ENCODE data around the gene DDIT4. TPM values are rescaled to one million over a fixed set of nuclear protein-coding genes. Genes with fewer than 3 reads are reported as not detected.
A peak's percentile ranks its signal among the peaks of the same experiment; 100 is the strongest.

DDIT4 gene
- polyA plus RNA-seq, 1 experiment, result 174 TPM

- no peak for TF ChIP-seq CTCF (IDR thresholded peaks at IDR 0.05; ENCODE audit: insufficient read depth, low read depth, low read length)
- ChIA-PET CTCF (interaction anchor here (1.1 kb wide), 1 partner anchor 94 kb away, joined by 3 read pairs; no protein-coding TSS in a partner anchor), POLR2A (no interaction called here)
- H3K4me3 ChIP-seq (ENCODE audit: low read depth, low read length), result no peak overlapping the region
- DNase-seq (ENCODE audit: low read depth), result no peak
- H3K27me3 ChIP-seq (ENCODE audit: control insufficient read depth, insufficient read depth, low read length), result no peaks in the 10 kb centered on the region
- no peaks in the 10 kb centered on the region for H3K36me3 ChIP-seq (ENCODE audit: control insufficient read depth, insufficient read depth, low read length)
These were observed 43.2 kb downstream of the DDIT4 start for GRCh38 chr10:72316748-72317435.

GRCh38 chr10:72318418-72319262 is 44.9 kb downstream of the DDIT4 start:
- POLR2A ChIA-PET, result interaction anchor here (1.0 to 1.5 kb wide), 2 partner anchors 22 to 45 kb away, joined by 10 read pairs; no protein-coding TSS in a partner anchor
- Histone ChIP-seq H3K36me3 (ENCODE audit: control insufficient read depth, insufficient read depth, low read length) (no peaks in the 10 kb centered on the region), H3K27me3 (ENCODE audit: control insufficient read depth, insufficient read depth, low read length) (no peaks in the 10 kb centered on the region), H3K4me3 (ENCODE audit: low read depth, low read length) (no peak overlapping the region; the same call in none of the 2 replicates)
- no peak for DNase-seq (ENCODE audit: low read depth)
- no peak for TF ChIP-seq CTCF (IDR thresholded peaks at IDR 0.05; ENCODE audit: insufficient read depth, low read depth, low read length)
- CTCF ChIA-PET, result interaction anchor here (2.2 kb wide), 1 partner anchor 10 kb away, joined by 6 read pairs; no protein-coding TSS in a partner anchor

- POLR2A ChIA-PET, result interaction anchor here (0.6 to 2.5 kb wide), 6 partner anchors 23 to 251 kb away, joined by 7 to 16 read pairs (median 10); partner anchors contain the start of gene DDIT4
- CTCF ChIA-PET, result interaction anchor here (1.5 to 2.2 kb wide), 3 partner anchors 11 to 193 kb away, joined by 4 to 6 read pairs (median 6); no protein-coding TSS in a partner anchor
These were observed 45.9 kb downstream of the DDIT4 start for GRCh38 chr10:72319416-72320254.

GRCh38 chr10:72320676-72321247 is 47.0 kb downstream of the DDIT4 start:
- no peaks in the 10 kb centered on the region for H3K27me3 ChIP-seq (ENCODE audit: control insufficient read depth, insufficient read depth, low read length)
- ChIA-PET CTCF (interaction anchor here (0.6 to 3.0 kb wide), 8 partner anchors 9 to 291 kb away, joined by 3 to 15 read pairs (median 4); partner anchors contain the start of gene DDIT4), POLR2A (interaction anchor here (0.5 to 2.5 kb wide), 3 partner anchors 9 to 47 kb away, joined by 3 to 13 read pairs (median 3); partner anchors contain the start of gene DDIT4)
- peak; percentile 98 for DNase-seq (ENCODE audit: low read depth)
- H3K36me3 ChIP-seq (ENCODE audit: control insufficient read depth, insufficient read depth, low read length), result no peaks in the 10 kb centered on the region
- H3K4me3 ChIP-seq (ENCODE audit: low read depth, low read length), result no peak overlapping the region
- no peak for TF ChIP-seq CTCF (IDR thresholded peaks at IDR 0.05; ENCODE audit: insufficient read depth, low read depth, low read length)

More at GRCh38 chr10:72319416-72320254, 45.9 kb downstream of the DDIT4 start:
- H3K36me3 ChIP-seq (ENCODE audit: control insufficient read depth, insufficient read depth, low read length), result no peaks in the 10 kb centered on the region
- H3K4me3 ChIP-seq (ENCODE audit: low read depth, low read length), result peak overlapping the region; percentile 27
- no peaks in the 10 kb centered on the region for H3K27me3 ChIP-seq (ENCODE audit: control insufficient read depth, insufficient read depth, low read length)
- no peak for TF ChIP-seq CTCF (IDR thresholded peaks at IDR 0.05; ENCODE audit: insufficient read depth, low read depth, low read length)
- no peak for DNase-seq (ENCODE audit: low read depth)

Measured in BJ (cell line).